Ammon's horn (tissue), 1 donor: ENCODE results near the gene CTU2.

Experiments
- DNase-seq: peaks from one replicate; pipeline ENCODE4 v3.0.0-alpha.2; 2016; ENCODE audit warnings: low spot score

The CTU2 gene

DNA sequence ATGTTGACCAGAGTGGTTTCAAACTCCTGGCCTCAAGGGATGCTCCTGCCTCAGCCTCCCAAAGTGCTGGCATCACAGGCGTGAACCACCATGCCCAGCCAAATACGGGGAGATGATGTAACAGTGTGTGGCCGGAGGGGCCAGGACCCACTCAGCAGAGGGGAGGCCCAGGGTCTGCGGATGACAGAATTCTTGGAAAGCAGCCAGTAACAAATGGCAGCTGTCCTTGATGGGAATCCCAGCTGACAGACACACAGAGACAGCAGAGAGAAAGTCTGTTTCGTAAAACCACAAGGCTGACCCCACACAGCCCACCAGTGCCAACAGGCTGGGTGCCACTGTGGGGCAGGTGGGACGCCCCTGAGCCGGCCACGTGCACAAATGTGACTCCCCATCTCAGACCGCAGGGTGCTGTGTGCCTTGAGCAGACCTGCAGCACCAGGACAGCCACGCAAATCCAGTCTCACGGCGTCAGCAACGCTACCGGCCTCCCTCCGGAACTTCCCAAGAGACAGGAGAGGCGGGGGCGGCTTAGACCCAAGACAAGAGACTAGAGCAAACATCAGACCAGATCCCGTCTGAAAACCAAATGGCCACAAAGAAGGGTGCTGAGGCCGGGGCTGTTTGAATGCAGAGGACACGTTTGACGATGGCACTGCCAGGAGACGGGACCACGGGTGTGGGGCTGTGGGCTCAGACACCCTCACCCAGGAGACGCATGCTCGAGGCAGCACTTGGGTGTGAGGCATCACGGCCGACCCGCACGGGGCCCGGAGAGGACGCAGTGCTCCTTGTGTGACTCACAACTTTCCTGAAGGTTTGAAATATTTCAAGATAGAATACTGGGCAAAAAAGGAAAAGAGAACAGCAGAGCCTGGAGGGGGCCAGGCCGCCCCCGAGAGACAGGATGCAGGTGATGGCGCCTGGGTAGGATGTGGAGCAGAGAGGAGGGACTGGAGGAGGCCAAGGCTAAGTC, 24.6 kb downstream of the CTU2 start:
- DNase-seq: no peak

DNA sequence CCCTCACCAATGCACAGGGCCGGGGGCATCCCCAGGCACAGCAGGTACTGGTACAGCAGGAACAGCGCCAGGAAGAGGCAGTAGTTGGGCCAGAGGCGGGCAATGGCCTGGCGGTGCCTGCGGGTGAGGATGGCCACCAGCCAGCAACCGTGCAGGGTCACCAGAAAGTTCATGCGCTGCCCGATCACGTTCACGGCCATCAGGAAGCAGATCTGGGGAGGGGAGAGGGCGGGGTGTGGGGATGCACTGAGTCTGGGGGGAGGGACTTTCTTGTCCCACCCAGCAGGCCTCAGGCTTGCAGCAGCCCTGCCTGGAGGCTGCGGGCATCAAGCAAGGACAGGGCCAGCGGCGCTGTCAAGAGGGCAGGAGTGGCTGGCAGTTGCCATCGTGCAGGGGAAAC, 25.4 kb downstream of the CTU2 start:
- DNase-seq: no peak

DNA sequence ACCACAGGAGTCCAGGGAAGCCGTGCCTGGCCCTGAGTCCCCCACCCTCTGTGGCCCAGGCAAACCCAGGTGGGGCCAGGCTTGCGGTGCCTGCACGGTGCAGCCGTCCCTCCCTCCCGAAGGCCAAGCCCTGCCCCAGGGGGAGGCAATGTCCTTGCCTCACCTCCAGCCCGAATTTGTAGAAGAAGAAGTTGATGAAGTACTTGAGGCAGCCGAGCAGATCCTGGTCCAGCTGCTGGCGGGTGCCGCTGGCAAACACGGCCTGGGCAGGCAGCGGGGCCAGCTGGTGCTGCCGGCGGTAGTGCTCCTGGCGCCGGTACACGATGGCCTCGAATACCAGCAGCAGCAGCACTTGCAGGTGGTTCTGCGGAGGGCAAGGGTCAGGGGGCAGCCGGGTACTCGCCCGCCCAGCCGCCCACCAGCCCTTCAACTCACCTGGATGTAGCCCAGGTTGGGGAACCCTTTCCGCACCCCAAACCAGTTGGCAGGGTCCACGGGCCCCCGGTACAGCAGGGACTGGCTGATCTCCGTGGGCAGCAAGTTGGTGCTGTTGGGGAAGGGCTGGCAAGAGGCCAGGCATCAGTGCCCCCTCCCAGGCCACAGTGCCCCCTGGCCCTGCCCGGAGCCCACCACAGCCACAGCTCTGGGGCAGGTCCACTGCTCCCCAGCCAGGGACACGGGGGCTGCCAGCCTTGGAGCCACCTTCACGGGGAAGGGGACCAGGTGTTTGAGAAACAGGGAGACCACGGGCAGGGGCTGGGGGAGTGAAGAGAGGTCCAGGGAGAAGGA, 26.1 kb downstream of the CTU2 start:
- DNase-seq: no peak

DNA sequence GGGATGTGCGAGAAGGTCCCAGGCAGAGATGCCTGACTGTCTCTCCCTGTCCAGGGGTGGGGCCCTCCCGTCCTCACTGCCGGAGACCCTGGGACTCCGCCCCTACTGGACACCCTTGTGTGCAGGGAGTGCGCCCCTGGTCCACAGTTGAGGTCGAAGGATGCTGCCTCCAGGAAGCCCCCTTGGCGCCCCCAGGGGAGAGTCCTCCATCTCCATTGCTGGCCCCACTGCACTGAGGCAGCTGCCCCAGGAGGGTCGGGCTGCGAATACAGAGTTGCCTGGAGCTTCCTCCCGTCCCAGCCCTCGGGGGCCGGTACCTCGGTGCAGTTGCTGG, 26.6 kb downstream of the CTU2 start:
- DNase-seq: no peak

DNA sequence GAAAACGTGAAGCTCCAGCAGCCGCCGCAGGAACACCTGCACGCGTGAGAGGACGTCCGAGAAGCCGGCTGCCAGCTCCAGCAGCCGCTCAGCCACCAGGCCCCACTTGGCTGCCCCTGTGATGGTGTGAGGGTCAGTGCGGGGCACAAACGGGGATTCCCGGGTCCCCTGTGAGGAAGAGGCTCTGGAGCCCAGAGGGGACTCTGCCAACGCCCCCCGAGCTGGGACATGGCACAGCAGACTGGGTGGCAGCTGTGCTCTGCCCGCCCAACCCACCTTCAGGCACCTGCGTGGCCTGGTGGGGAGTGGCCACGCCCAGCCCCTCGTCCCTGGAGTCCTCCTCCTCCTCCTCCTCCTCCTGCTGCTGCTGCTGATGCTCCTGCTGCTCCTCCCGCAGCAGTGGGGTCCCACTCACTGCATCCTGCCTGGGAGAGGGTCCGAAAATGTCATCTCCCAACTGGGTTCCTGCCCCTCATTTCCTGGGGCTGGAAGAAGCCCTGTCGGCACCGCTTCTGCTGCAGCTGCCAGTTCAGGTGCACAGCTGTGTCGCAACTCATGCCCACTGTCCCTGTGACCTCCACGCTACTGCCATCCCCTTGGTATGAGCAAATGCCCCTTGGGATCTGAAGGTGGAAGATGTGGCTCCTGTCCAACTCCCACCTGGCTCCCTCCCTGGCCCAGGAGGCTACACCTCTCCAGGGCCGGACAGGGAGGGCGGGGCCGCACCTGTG, 27.5 kb downstream of the CTU2 start:
- no peak for DNase-seq

DNA sequence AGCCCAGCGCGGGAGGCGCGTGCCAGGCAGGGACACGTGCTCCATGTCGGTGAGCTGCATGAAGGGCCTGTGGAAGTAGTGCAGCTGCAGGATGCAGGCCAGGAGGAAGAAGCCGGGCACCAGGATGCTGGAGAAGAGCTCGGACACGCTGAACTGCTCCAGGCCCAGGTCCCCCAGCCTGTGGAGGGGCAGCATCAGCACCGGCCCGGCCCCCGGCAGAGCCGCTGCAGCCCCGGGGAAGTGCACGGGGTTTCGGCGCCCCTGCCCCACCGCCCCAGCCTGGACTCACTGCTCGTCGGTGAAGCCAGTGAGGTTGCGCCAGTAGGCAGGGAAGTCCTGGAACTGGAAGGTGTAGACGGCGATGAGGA, 28.0 kb downstream of the CTU2 start:
- DNase-seq: no peak

DNA sequence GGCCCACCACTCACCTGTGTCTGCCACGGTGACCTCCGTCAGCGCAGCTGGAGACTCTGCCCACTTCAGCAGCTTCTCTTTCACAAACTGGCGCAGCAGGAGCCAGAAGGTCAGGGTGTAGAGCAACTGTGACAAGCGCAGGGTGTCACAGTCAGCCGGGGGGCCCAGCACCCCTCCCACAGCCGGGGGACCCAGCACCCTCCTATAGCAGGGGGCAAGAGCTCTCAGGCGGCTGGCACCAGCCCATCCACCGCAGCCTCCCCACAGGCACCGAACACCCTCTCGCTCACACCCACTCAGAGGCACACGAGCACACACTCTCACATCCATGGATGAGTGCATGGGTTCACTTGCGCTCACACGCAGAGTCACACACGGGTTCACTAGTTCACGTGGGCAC, 28.8 kb downstream of the CTU2 start:
- DNase-seq: no peak

DNA sequence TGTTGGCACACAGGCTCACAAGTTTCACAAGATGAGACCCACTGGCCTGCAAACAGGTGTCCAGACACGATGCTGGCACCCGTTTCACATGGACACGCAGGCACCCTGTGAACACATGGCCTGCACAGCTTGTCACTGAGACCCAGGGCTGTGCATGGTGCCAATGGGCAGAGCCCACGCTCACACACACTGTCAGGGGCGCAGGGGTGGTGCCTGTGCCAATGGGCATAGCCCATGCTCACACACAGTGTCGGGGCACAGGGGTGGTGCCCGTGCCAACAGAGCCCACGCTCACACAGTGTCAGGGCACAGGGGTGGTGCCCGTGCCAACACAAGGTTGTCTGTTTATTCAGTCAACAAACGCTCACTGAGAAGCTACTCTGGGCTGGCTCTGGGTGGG, 29.3 kb downstream of the CTU2 start:
- DNase-seq: no peak

DNA sequence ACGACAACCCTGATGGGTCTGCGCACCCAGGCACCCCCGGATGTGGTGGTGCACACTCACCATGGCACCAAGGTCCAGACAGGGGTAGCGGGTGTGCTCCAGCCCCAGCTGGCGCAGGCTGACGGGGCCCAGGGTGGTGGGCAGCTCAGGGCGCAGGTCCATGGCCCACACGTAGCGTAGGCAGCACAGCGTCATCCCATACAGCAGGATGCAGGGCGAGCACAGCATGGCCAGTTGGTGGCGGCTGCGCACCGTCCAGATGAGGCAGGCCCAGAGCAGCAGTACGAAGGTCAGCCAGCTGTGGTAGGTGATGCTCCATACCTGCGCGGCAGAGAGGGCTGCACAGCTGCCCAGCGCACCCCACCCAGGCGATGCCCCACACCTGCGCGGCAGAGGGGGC, 29.8 kb downstream of the CTU2 start:
- DNase-seq: no peak

DNA sequence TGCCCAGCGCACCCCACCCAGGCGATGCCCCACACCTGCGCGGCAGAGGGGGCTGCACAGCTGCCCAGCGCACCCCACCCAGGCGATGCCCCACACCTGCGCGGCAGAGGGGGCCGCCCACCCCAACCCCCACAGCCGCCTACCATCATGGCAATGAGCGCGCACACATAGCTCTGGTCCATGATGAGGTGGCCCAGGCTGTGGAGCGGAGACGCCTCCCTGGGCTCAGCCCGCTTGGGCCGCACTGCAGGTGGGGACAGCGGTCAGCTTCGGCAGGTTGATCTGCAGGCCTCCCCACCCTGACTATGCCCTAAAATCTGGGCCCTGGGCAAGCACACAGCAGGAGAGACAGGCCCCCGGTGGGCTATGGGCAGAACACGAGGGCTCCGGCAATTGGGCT, 30.2 kb downstream of the CTU2 start:
- DNase-seq: no peak

DNA sequence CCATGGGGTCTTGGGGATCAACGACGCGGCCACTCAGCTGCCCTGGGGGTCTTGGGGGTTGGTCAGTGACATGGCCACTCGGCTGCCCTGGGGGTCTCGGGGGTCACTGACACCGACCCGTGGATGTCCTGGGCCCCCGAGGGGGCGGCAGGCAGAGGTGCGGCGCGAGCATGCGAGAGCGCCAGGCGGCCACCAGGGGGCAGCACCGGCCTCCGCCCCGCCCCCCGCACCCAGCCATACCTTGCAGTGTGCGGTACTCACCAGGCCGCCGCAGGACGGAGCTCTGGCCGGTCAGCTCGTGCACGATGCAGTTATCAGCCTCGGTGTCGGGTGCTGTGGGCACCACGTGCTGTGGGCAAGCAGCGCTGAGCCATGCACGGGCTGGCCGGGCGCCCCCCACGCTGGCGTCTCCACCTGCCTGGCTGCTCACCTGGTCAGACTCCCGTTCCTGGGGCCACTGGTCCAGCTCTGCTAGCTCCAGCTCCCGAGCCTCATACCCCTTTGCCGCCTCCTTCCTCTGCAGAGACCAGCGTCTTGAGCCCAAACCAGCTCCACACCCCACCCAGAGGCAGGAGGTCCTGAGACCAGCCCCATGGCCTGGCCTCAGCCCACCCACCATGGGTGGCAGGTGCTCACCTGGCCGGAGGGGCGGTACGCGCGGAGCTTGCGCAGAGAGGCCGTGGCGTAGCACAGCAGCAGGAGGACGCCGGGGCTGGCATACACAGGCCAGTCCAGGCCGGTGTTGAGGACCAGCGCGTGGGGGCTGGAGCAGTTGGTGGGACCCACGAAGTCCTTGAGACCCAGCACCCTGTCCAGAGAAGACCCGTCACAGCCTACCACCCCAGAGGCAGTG, 31.2 kb downstream of the CTU2 start:
- peak; percentile 77 for DNase-seq

DNA sequence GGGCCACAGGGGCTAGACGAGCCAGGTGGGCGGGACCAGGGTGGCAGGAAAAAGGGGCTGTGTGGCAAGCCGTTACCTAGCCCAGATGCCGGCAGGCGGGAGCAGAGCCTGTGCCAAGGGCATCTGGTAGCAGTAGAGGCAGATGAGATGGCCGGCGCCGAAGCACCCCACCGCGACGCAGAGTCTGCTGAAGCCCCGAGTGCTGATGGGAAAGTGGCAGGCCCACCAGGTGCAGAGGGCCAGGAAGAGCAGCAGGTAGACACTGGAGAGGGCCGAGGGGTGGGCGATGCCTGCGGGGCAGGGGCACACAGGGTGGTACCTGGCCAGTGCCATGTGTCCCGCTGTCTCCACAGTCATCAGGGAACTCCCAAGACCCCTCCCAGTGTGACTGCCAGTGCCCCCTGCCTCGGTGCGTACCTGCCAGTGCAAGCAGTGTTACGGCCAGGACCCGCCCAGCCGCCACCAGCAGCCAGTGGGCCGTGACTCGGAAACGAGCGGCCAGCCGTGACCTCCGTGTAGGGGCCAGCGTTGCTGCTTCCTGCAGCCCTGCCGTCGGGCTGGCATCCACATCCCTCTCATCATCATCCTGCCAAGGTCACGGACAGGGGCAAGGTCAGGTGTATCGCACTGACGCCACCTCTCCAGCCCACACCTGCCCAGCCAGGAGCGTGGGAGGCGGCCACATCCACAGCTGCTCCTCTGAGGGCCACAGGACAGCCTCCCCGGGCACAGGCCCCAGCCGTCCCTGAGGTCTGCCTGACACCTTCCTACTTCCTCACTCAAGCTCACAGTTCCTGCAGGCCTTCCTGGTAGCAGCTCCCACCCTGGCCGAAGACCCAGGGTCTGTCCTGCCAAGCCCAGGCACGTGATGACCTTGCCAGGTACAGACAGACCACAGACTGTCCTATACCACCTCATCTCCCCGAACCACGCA, 32.1 kb downstream of the CTU2 start:
- no peak for DNase-seq

DNA sequence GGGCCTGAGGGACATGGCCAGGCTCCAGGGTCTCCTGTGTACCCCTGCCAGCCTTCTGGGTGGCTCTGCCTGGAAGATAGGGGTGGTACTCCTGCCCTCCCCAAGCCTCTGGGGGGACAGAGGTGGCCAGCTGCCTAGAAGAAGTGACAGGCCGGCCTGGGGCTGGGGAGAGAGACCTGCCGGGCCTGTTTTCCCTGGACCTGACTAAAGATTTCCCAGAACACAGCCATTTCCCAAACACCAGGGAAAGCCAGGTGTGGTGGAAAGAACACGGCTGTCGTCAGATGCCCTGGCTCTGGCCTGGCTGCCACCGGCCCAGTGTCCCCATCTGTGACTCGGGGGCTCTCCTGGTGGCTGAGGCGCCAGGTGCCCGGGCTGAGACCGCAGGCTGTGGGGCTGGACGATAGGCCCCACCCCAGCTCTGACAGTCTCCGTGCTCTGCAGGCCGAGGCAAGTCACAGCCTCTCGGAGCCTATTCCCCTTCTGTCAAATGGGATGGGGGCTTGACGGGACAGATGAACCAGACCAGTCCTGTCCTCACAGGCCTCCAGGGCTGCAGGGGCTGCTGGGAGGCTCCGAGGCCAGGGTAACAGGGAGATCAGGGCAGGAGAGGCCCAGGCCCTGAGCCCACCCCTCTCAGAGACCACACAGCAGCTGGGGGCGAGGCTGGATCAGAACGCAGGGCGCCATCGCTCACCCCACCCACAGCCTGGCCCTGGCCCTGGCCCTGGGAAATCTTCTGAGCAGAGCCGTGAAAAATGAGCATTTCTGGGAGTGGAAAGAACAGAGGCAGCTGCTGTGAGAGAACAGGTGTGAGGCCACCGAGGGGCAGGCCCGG, 33.1 kb downstream of the CTU2 start:
- DNase-seq: no peak

DNA sequence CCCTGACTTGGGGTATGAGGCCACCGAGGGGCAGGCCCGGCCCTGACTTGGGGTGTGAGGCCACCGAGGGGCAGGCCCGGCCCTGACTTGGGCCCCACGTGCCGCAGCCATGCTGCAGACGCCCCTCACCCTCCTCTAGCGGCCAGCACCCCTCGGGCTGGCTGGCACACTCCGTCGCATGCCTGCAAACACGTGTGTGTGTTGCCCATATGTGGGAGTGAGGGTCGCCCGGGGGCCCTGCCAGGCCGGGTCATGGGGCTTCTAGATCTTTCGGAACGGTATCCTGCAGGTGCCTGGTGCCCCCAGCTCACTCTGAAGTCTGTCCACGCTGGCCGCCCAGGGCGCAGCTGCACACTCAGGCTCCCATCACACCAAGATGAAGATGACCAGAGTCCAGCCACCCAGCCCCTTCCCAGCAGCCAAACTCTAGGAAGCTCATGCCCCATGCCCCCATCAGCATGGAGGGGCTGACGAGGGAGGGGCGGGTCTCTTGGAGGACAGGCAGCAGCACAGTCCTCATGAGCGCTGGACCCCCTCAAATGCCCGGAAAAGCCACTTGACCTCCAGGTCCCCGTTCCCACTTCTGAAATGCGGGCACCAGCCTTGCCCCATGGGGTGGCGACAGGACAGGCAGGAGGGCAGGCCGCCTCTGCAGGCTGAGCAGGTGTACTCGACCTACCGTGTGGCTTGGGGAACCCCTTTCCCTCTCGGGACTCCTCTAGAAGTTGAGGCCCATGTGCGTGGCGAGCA, 33.8 kb downstream of the CTU2 start:
- DNase-seq: no peak

DNA sequence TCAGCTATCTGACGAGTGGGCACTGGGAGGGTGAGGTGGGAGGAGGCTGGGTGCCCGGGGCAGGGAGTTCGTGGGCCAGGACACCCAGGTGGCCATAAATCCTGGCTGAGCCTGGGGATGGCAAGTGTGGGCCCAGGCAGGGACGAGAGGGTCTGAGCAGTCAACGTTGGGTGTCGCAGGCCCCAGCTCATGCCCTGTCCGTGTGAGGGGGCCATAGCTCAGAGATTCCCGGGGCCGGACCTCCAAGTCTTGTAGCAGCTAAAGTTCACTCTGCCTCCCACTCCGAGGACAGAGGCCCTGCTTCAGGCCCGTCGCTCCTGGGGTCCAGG, 34.4 kb downstream of the CTU2 start:
- DNase-seq: no peak

DNA sequence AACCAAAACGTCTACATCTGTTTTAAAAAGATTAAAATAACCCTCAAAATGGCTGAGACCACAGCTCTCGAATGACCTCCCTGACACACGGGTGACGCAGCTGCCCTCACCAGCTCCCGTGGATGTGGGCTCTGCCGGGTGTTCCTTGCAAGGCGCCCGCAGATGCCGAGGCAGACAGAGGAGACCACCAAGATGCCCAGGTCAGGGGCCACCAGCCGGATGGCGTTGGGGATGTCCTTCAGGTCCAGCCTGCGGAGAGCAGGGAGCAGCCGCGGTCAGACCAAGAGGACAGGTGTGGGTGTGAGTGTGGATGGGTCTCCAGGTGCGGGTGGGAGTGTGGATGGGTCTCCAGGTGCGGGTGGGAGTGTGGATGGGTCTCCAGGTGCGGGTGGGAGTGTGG, 35.1 kb downstream of the CTU2 start:
- DNase-seq: no peak

DNA sequence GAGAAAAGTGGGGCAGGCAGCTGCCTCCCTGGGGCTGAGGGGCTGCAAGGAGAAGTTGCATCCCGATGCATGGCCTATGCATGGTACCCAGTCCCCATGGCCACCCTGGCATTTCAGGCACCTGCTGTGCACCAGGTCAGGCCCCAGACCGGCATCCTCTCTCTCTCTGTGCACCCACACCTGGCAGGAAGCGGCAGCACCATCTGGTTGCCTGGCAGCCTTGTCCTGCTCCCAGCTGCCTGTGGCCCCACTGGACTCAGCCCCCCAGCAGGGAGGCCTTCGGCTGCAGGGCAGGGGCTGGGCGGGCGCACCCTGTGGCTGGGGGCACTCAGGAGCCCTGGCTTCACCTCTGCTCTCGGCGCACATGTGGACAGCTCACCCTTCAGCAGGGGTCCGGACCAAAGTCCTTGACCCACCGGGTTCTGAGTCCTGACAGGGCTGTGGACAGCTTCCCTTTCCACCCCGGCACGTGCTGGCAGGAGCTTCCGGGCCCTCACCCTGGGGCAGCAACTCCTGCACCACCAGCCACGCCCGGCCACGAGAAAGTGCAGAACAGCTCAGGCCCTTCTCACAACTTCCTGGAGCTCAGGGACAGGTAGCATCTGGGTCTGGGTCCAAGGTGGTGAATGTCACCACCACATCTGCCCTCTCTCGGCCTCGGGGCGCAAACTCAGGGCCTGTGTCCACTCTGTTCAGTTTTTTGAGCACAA, 36.7 kb downstream of the CTU2 start:
- no peak for DNase-seq
